NOMO-1 treated with dmso at 0.1 percent for 144 hours (cell line): ENCODE data around the gene ATXN1L.
"Not testable (repeated sequence)": the region's sequence is repeated elsewhere in the genome, so short reads cannot be mapped to it uniquely, and the experiment has no call there.

Experiments
- DNase-seq: peaks from one replicate; lab custom pipeline; 2025; ENCODE audit not compliant: unreplicated experiment; lab: John Stamatoyannopoulos, UW

The ATXN1L gene

DNA sequence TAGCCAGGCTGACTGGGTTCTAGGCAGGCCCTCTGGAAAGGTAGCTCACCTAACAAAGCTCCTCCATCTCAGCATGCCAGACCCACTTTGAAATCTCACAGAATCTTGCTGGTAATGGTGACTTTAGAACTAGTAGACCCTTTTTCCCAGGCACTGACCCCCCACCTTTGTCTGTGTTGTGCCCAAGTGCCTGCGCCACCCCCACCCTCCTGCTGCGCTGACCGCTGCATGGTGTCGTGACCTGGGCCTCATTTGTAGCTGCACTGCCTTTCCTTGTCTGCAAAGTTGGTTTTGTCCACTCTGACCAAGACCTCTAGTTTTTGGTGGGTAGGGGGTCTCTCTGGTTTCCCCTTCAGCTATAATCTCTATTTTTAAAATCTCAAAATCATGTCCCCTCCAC, 6.8 kb downstream of the ATXN1L start:
- no peak for DNase-seq

- no peak for DNase-seq
Measured at GRCh38 chr16:71853413-71853812, 7.6 kb downstream of the ATXN1L start.

DNA sequence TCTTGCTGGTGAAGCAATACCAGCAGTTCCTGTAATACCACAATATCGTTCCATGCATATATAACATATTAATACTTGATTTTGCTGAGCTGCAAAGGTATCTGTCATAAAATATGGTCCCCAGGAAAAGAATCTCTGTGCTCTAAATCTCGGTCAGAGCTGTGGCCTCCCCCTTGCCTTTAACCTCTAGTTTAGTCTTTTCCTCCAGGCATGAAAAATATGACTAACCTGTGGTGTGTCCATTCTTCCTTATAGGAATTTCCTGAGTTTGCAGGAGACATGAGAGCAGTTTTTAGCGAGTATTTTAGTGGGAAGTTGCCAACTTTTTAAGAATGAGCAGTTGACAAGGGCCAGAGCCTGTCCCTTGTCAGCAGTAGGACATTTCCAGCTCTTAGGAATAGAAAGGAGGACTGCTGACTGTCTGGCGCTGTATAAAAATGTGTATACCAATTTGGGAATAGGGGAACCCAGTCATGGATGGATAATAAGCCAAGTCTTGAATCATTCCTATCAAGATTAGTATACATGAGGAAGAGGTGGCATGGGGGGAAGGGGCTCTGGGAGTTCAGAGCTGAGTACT, 8.7 kb downstream of the ATXN1L start:
- DNase-seq, result no peak

GRCh38 chr16:71855937-71856662, 10.3 kb downstream of the ATXN1L start:
- no peak for DNase-seq

DNA sequence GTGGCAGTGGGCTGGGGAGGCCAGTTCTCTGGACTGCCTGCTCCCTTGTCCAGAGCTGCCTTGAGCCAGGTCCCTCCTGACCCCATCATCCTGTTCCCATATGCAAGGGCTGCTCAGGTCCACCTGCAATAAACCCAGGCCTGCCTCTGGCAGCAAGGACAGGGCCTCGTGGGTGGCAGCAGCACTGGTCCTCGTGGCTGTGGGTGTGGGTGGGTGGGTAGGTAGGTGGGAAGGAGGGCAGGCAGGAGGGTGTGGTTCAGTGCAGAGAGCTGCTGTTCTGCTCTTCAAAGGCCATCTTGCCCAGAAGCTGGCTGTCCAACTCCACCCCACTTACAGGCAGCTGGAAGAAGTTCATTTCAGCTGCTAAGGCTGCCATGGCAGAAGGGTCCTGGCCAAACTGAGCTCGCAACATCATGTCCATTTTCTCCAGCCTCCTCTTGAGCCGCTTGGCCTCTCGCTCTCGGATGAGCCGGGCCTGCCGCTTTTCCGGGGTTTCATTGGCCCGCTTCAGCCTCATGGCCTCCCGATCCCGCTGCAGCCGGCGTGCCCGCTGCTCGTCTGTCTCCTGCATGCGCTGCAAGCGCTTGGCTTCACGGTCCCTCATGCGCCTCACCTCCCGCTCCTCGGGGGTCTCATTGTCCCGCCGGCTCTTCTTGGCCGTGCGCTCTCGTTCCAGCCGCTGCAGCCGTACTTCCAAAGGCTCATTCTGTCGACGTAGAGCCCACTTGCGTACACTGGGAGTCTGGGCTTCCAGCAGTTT, 14.2 kb downstream of the ATXN1L start:
- no peak for DNase-seq

DNA sequence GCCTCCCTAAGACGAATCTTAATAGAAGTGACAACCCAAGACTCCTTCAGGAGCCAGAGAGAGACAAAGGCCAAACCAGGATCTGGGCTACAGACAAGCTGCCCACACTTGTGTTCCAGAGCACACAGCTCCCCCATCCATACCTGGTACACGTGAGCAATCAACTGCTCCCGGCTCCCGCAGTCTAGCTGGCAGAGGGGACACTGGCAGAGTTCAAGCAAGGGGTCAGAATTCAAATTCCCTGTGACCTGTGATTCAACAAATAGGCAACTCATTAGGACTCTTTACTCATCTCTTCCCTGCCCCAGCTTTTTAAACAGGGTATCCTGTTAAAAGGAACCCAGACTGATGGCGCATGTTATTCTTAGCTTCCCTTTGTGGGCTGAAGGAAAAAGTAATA, 18.2 kb downstream of the ATXN1L start:
- DNase-seq, result no peak

GRCh38 chr16:71865173-71865863, 19.5 kb downstream of the ATXN1L start:
- DNase-seq, result no peak

- DNase-seq, result not testable (repeated sequence)
Measured at GRCh38 chr16:71867175-71867574, 21.4 kb downstream of the ATXN1L start.

- no peak for DNase-seq
Measured at GRCh38 chr16:71867939-71868338, 22.2 kb downstream of the ATXN1L start.

DNA sequence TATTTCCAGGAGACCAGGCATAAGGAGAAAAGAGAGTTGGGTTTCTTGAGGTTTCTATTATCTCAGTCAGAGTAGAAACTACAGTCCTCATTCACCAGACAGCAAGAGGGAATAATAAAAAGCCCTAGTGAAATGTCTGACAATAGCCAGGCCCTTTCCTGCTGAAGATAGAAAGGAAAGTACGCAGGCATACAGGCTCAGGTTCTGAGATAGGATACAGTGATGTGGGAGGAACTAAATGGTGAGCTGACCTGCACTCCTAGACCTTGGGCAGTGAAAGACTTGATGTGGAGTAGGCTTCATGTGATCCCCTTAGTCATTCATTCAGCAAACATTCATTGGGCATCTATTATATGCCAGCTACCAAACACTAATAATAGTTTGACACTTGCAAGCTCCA, 23.3 kb downstream of the ATXN1L start:
- DNase-seq, result no peak

GRCh38 chr16:71870818-71871217, 25.0 kb downstream of the ATXN1L start:
- DNase-seq, result no peak

GRCh38 chr16:71873199-71873598, 27.4 kb downstream of the ATXN1L start:
- DNase-seq, result no peak

DNA sequence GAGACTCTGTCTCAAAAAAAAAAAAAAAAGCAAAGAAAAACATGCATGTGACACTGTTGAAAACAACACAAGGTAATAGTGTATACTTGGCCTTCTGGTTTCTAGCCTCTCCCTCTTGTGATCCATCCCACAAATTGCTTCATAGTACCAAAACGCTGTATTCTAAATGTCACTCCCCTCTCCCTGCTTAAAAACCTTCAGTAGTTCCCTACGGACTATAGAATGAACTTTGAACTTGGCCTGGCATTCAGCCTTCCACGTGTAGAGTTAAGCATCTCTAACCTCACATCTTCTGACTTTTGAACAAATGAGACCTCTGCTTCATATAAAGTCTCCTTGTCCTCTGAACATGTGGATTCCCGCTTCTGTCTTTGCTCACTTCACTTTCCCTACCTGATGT, 33.1 kb downstream of the ATXN1L start:
- no peak for DNase-seq

DNA sequence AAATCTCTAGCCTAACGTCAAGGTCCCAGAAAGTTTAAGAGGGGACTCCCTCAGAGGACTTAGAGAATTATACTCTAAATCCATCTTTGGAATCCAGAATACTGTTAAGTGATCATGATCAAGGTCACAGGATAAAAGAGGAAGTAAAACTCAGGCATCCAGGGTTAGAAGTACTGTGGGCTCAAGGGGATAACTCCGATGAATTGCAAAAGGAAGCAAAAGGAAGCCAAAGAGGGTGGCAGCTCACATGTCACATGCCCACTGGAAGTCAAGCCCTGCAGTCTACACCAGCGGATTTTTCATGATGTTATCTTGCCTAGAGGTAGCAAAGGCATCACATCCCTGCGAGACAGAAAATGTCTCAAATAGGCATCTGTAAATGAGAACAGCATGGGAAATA, 34.4 kb downstream of the ATXN1L start:
- peak; percentile 53 for DNase-seq

DNA sequence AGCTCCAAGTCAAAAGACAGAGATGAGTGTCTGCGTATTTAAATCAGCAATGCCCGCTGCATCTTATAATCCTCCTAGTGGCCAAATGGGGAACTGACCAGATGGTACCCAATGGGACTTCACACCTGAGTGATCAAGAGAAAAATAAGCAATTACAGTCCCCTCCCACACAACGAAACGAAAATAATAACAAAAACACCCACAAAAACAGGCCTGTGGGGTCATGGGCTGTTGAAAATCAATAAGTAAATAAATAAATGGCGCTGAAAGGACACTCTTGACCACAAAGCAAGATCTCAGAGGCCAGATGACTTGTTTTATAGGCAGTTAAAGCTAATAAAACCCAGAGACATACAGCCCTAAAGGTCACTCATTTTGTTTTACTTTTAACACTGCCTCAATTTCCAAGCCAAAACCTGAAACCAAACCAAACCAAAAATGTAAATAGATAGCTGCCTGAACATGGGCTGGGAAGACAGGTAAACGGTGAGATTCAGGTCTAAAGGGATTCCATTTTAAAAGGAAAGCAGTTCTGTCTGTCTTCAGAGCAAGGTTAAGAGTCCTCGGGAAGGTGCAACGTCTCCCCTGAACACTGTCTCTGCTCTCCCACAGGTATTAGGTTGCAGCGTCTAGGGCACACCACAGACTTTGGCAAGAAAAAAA, 36.9 kb downstream of the ATXN1L start:
- DNase-seq, result peak; percentile 27

- DNase-seq, result no peak
Measured at GRCh38 chr16:71883168-71883848, 37.5 kb downstream of the ATXN1L start.

GRCh38 chr16:71883849-71884638, 38.3 kb downstream of the ATXN1L start, which contains the start of gene ZNF821:
Gene ZNF821, minus strand, starts transcription at chr16:71884182. Its CDS starts 4,236 bp downstream, at chr16:71879946.
- DNase-seq, result peak; percentile 33

DNA sequence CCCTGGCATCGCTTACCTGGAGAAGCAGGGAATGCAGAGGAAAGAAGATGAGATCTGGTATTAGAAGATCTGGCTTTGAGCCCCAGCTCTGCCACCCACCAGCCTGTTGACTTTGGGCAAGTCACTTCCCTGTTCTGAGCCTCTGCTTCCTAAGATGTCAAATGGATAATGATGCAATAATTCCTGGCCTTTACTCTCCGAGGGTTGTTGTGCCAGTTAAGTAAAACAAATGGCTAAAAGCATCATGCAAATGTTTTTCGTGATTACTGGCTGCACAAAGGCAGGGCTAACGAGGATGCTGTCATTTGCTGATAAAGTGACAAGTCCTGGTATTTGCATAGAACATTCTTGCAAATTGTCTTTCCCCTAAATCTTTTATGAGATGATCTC, 39.5 kb downstream of the ATXN1L start:
- no peak for DNase-seq

- DNase-seq, result no peak
Measured at GRCh38 chr16:71889147-71889546, 43.4 kb downstream of the ATXN1L start.

DNA sequence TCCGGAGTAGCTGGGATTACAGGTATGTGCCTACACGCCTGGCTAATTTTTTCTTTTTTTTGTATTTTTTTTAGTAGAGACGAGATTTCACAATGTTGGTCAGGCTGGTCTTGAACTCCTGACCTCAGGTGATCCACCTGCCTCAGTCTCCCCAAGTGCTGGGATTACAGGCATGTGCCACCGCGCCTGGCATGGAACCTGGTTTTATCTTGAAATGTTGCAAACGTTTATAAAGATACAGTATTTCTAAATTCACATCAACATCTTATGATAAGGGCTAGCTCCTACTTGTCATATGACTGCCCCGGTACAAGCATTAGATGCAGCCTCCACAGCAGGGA, 48.1 kb downstream of the ATXN1L start:
- DNase-seq, result no peak
